Activated CD8-positive, alpha-beta memory T cell treated with anti-CD3 and anti-CD28 coated beads for 48 hours (primary cell): ENCODE measurements around the gene GNB3.

Source experiments
- DNase-seq, 3 experiments: peaks; one replicate each; pipeline ENCODE4 v3.0.0-alpha.2; 2020; ENCODE audit warnings: low read depth in 2 of 3, low spot score in 2 of 3

The GNB3 gene

GRCh38 chr12:6836851-6837250 lies 3.9 kb upstream of the GNB3 start:
- DNase-seq = no peak

DNA sequence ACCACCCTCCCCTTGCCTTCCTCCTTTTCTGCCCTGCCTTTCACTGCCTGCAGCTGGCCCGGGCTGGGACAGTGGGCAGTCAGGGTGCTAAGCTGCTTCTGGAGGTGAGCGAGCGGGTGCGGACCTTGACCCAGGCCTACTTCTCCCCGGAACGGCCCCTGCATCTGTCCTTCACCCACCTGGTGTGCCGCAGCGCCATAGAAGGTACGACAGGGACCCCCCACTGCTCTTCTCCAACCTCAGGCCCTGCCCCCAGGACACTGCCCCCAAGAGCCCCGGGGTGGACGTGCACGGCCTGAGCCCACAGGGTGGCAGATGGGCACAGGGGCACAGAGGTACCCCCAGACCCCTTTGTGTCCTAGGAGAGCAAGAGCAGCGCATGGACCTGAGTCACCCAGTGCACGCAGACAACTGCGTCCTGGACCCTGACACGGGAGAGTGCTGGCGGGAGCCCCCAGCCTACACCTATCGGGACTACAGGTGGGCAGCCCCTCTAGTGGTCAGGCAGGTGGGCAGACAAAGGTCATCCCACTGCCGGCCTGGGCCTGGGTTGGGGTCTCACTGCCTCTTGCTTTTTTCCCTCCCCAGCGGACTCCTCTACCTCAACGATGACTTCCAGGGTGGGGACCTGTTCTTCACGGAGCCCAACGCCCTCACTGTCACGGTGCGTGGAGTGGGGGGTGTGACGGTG lies 3.2 kb upstream of the GNB3 start:
- DNase-seq = no peak

DNA sequence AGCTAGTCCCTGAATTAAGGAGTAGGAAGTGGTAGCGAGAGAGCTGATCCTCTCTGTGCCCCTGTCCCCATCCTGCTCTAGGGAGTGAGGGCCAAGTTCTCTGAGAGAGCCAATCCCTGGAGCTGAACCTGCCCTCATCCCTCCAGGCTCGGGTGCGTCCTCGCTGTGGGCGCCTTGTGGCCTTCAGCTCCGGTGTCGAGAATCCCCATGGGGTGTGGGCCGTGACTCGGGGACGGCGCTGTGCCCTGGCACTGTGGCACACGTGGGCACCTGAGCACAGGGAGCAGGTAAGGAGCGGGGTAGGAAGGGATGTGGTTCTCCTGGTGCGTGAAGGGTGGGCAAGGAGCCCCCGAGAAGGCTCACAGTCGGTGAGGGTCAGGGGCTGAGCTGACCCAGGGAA lies 1.9 kb upstream of the GNB3 start:
- no peak for DNase-seq

DNA sequence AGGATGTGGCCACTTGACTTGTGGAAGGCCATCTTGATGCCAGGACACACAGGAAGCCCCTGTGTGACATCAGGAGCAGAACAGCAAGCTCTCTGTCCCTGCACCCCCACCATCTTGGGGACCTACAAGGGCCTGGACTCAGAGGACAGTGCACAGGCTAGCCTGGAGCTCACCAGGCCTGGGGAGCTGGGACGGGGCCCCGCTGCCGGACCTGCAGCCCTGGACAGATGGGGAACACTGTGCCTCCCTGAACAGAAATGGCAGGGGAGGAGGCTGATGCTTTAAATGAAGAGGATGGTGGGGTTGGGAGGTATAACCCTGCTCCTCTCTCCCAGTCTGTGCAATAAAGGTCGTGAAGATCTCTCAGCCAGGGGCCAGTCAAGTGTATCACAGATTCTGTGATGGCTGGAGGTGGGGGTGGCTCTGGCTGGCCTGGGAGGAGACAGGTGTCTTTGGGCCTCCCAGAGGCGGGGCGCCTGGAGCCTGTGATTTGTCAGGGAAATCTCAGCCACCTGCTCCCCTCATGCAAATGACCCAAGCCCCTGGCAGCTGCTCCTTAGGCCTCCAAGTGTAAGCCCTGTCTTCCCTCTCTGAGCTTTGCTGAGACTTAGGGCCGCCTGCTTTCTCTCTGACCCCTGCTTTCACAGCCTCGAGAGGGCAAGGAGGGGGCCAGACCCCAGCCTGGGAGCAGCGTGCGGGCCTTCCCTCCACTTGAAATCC lies 1.1 kb upstream of the GNB3 start:
- no peak for DNase-seq

DNA sequence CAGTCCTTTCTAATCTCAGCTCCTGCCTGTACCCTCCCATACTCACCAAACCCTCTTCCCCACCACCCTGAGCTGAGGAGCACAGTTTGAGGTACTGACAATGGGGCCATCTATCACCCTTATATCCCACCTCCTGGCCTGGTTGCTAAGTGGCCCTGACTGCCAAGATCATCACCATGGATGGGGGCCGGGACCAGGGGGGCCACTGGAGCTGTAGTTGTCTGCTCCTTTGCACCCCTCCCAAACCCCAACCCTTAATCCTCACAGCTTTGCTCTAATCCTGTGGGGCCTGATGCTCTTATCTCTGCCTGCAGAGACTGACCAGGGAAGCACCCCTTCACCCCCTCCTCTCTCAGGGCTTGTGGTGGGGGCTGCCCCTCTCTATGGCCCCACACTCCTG lies 395 bp upstream of the GNB3 start:
- no peak for DNase-seq

- no peak for DNase-seq
These were observed 1.4 kb downstream of the GNB3 start for GRCh38 chr12:6842075-6842474.

DNA sequence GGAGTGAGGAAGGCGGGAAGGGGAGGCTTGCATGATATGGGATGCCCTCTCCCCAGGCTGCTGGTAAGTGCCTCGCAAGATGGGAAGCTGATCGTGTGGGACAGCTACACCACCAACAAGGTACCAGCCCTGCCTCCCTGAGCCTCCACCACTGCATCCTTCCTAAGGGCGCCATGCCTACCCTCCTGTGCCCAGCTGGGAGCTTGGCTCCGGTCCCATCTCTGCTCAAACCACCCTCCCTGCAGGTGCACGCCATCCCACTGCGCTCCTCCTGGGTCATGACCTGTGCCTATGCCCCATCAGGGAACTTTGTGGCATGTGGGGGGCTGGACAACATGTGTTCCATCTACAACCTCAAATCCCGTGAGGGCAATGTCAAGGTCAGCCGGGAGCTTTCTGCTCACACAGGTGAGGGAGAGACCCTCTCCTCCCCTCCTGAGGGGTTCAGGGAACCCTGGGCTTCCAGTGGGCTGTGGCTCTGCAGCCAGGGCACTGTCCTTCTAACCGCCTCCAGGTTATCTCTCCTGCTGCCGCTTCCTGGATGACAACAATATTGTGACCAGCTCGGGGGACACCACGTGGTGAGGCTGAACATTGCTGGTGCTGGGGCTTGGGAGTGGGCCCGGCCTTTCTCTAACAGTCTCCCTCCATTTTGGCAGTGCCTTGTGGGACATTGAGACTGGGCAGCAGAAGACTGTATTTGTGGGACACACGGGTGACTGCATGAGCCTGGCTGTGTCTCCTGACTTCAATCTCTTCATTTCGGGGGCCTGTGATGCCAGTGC lies 2.6 kb downstream of the GNB3 start:
- DNase-seq = no peak

- DNase-seq = no peak
These were observed 4.7 kb downstream of the GNB3 start for GRCh38 chr12:6845395-6845794.

DNA sequence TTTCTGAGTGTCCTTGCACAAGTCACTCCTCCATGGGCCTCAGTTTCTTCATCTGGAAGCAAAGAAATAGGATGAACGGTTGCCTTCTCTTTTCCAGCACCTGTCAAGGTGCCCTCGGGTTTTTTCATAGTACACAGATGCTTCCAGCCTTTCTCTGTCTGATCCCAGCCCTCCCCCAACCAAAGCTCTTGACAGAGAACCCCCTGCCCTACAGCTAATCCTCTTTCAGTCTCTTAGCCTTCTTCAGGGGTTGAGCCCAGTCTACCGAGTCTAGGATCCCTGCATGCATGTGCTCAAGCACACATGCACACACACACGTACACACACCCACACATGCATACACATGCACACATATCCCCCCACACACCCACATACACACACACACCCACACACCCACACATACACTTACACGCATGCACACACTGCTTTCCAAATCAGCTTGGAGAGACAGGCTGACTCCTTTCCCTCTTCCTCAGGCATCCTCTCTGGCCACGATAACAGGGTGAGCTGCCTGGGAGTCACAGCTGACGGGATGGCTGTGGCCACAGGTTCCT lies 5.7 kb downstream of the GNB3 start:
- no peak for DNase-seq

GRCh38 chr12:6847676-6848075 lies 7.0 kb downstream of the GNB3 start:
- DNase-seq = no peak

DNA sequence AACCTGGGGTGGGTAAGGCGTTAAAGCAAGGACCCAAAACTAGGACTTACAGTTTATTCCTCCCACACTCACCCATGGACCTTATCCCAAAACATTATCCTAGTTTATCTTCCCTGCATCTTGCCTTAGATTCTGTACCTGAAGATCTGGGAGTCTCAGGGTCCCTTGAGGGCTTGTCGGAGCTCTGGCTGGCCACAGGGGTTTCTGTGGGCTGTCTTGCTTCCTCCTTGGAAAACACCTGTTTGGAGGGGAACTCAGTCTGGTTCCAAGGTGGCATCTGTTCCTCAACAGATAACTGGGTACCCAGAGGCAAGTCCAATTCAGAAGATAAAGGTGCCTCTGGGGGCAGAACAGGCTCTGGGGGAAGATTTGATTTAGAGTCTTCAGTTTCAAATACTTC lies 8.7 kb downstream of the GNB3 start:
- no peak for DNase-seq

DNA sequence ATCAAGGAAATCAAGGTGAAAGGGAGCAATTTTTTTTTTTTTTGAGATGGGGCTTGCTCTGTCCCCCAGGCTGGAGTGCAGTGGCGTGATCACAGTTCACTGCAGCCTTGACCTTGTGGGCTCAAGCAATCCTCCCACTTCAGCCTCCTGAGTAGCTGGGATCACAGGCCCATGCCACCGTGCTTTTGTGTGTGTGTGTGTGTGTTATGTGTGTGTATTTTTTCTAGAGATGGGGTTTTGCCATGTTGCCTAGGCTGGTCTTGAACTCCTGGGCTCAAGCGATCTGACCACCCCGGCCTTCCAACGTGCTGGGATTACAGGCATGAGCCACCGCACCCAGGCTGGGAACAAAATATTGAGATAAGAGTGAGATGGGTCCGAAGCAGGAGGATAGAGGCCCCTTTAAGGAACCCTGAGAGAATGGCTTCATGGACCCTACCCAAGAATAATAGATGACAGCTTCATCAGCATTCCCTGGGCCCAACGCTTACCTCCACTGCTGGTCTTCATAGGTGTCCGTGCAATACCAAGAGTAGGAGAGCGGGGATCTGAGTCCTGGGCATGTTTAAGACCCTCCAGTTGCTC lies 9.3 kb downstream of the GNB3 start:
- no peak for DNase-seq

DNA sequence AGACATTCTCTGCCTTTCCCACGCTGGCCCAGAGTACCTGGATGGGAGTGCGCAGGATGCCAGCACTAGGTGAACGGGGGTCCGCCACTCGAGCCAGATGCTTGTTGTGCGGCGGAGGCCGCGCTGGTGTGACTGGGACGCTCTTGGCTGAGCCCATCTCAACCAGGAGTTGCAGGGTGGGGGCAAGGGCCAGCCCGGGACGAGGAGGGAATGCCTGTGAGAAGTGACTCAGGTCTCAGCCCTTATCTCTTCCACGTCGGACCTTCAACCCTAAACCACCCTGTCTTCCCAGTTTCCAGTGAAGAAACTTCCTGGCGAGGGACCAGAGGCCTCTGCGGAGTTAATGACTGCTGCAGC lies 10.0 kb downstream of the GNB3 start:
- no peak for DNase-seq

DNA sequence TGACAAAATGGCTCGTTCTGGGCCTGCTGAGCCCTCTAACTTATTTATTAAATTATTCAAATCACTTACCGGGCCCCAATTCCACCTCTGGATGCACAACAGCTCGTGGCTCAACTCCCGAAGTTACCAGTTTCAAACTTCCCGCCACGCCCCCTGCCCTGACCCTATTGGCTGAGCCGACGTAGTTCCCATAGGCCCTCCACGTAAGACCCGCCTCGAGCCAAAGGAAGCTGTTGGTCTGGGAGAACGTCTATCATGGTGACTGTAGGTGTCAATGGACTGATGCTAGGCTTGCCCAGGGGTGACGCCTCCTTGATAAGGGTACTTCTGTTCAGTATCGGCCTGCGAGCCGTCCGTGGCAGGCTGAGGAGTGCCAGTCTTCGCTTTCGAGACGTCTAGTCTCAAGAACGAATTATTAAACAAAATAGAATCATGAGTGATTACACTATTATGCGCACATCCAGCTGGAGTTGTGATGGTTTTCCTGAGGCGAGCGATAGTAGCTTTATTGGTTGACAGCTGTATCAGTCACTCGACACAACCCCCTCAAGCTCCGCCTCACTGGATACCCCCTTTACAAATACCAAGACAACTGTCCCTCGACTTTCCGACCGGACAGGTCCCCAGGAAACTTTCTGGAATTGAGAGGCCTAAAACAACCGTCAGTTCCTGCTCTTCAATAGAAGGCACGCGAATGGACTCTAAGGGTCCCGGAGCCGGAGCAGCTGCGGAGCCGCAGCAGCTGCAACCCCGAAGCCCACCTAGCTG lies 10.6 kb downstream of the GNB3 start, which contains the start of gene CDCA3:
TSS of gene CDCA3 (minus strand) at position 134 of the 768 bp plus-strand sequence. CDS start 334 bp downstream, outside the sequence.
- peak; percentile 76 to 85 (median 79) for DNase-seq

DNA sequence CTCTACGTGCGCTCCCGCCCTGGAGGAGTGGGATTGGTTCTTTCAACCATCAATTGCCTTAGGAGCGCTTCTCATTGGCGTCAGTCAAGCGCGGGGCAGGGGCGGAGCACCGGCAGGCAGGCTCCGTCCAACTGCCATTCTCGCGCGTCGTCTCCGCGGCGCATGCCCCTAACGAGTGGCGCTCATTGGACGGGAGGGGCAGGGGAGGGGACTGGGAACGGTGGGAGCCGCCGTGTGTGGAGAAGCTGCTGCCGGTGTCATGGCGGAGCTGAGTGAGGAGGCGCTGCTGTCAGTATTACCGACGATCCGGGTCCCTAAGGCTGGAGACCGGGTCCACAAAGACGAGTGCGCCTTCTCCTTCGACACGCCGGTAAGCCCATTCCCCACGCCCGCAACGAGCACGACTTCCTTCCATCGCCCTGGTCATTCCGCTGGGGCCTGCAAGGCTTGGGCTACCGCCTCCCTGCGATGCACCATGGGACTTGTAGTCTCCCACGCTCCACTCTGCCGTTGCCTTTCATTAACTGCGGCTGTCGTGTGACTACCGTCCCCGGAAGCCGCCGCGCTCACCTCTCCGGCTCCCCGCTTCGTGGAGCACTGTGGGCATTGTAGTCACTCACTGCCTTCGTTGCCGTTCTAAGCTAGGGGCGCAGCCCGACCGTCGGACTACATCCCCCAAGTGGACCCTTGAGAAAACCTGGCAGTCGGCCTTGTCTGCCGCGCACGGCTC lies 11.4 kb downstream of the GNB3 start, which contains the start of gene USP5:
TSS of gene USP5 (plus strand) at position 230 of the 730 bp plus-strand sequence. CDS start at position 260, 30 bp downstream.
- peak; percentile 90 to 97 (median 92) for DNase-seq

GRCh38 chr12:6852651-6853354 lies 12.1 kb downstream of the GNB3 start:
- DNase-seq = peak in 1 of 3 experiments; percentile 31

DNA sequence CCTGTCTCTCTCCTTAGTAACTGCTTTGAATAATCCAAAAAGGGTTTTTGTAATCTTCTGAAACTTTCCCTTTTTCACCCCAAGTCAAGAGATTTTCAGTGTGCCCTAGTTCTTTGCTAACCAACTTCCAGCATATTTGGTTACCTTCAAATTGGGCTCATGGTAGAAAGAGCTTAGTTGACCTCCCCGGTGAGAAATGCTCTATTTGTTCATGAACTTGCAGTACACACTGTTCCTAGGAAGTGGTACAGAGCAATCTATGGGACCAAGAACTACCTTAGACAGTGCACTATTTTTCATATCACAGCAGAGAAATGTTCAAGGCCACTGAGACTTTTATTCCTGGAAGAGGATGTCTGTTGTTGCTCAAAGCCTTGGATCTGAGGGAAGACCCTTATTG lies 12.9 kb downstream of the GNB3 start:
- no peak for DNase-seq

- DNase-seq = no peak
These were observed 13.3 kb downstream of the GNB3 start for GRCh38 chr12:6854036-6854435.

DNA sequence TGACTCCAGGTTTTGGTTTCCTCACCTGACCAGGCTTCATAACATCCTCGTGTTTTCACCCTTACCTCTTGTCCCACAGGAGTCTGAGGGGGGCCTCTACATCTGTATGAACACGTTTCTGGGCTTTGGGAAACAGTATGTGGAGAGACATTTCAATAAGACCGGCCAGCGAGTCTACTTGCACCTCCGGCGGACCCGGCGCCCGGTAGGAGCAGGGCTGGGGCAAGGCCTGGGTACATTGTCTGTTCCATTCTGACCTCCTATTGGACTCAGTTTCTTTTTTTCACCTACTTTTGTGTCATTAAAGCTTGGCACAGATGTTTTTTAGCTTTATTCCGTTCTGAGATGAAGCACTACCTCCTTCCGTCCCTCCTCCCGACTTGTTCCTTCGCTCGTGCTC lies 14.6 kb downstream of the GNB3 start:
- no peak for DNase-seq
